GM21423 (cell line): ENCODE measurements around the gene ULK1.

Experiments used
- ATAC-seq: cut with Tn5 transposase; IDR thresholded peaks from one replicate; pipeline ENCODE4 v1.9.1; 2021; ENCODE audit warnings: mild to moderate bottlenecking, moderate library complexity; ENCODE audit not compliant: unreplicated experiment

Gene ULK1

DNA sequence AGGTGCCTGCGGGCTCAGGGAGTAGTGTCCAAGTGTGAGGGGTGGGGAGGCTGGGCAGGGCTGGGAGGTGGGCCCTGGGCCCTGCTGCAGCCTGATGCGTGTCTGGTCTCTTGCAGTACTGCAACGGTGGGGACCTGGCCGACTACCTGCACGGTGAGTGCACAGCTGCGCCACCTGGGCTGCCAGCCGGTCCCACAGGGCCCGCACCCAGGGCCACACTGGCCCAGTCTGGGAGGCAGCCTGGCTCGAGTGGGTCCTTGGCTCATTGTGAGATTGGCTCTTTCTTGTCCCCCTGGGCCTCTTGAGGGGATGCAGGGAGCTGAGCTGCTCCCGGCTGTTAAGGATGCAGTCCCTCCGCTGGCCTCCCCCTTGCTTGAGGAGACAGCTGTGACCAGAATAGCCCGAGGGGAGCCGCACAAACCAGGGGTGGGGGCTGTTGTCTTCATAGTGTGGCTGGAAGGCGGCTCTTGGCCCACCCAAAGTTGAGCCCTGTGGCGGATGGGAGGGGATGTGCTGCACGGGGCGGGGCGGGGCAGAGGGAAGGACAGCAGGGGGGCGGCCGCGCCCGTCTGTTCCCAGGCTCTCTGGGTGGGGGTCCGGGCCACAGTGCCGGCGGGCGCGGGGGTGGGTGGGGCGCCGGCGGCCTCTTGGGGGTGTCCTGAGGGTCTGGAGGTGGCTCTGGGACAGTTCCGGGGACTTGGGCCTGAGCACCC is 13.1 kb downstream of the ULK1 start:
- no peak for ATAC-seq

DNA sequence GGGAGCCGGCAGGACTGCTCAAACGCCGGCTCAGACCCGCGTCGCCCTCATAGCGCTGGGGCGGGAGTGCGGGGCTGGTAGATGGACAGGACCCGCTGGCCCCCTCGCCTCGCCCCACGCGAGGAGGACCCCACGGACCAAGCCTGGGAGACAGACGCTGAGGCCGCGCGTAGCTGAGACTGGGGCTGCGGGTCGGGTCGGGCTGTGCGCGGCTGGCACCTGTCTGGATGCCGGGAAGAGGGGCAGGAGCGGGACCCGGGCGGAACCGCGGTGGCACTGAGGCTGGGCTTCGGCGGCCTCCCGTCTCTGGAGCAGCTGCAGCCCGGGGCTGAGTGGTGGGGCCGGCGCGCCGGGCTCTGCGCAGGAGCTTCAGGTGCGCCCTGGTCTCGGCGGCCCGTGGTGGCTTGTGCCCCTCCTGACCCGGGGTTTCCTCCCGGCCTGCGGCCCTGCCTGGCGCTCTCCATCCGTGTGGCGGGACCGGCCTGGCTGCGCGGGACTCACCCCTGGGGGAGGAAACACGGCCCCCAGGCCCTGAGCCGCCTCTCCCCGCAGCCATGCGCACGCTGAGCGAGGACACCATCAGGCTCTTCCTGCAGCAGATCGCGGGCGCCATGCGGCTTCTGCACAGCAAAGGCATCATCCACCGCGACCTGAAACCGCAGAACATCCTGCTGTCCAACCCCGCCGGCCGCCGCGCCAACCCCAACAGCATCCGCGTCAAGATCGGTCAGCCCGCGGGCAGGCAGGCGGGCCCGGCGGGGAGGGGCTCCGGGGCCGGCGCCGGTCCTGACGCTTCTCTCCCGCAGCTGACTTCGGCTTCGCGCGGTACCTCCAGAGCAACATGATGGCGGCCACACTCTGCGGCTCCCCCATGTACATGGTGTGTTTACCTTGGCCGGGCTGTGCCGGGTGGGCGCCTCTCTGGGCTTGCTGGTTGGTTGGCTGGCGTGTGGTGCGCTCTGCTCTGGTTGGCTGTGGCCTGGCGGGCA is 14.0 kb downstream of the ULK1 start:
- ATAC-seq = no peak

DNA sequence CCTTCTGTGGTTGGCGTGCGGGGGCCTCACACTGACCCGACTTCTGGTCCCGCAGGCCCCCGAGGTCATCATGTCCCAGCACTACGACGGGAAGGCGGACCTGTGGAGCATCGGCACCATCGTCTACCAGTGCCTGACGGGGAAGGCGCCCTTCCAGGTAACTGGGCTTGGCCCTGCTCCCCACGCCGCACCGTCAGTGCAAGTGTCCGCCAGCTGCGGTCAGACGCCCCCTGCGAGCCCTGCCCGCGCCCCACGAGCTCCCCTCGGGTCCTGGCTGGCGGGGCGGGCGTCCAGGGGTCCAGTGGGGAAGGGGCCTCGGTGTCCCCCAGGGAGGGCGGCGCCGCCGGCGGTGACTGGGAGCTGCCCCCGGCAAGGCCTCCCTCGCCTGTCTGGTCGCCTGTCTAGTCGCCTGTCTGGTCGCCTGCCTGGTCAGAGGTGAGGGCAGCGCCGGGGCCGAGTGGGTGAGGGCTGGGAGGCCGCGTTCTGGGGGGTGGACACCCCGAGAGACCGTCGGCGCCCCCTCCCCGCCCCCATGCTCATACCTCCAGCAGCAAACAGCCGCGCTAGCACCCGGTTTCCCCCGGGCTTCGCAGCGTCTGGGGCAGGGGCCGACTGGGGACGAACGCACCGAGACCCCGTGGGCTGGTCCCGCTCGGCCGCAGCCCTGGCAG is 14.8 kb downstream of the ULK1 start:
- ATAC-seq = no peak

DNA sequence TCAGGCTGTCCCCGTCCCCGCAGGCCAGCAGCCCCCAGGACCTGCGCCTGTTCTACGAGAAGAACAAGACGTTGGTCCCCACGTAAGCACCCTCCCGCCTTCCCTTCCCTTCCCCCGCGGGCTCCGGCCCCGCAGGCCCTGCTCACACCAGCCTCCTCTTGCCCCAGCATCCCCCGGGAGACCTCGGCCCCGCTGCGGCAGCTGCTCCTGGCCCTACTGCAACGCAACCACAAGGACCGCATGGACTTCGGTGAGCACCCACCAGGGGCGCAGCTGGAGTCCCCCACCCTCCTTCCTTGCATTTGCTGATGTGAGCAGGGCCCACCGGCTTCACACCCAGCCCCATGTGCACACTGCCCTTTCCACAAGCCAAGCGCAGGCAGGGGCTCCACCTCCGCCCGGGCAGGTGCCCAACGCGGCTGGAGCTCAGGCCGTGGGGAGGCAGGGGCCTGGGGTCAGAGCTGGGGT is 15.4 kb downstream of the ULK1 start:
- no peak for ATAC-seq

DNA sequence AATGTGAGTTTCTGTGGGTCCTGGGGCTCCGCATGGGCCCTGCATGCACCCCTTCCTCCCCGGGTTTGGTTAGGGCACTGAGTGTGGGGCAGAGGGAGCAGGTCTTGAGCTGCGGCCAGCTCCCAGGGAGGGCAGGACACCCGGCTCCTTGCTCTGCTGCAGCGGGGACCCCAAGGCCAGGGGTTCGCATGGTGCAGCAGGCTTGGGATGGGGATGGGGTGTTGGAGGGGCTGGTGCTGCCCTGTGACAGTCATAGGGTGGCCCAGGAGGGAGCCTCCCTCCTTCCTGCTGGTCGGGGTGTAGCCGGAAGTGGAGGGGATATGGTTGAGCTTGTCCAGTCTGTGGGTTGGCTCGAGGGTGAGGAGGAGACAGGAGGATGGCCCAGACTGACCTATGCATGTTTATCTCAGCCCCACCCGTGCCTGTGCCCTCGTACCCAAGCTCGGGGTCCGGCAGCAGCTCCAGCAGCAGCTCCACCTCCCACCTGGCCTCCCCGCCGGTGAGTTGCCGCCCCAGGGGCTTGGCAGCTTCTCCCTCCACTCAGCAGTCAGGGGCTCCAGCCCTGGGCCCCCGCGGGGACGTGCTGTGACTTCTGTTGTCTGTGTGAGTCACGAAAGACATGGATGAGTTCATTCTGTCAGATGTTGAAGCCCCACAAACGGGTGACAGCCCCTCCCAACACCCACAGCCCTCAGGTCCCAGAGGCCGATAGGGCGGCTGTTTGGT is 16.0 kb downstream of the ULK1 start:
- ATAC-seq = no peak

DNA sequence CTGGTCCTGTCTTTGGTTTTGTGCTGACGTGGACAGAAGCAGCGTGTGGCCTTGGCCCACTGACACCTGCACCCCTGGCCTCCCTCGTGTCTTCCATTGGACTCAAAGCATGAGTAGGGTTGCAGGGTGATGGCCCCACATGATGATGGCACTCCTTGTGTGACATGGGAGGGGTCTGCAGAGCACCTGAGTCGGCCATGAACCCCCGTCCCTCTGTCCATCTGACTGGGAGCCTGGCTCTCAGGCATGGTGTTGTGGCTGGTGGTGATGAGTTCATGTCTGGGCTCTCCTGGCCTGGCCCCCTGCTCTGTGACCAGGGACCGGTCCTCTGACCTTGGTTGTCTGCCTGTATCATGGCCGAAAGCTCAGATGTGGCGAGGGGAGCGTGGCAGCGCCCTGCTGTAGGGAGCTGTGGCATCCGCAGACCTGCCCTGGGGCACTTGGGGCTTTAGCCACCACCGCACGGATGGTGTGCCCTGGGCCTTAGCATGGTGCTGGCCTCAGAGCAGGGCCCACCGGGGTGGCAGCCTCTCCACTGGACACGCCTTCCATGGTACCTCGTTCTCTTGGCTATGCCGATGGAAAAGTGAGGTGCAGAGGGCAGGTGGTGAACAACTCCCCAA is 16.7 kb downstream of the ULK1 start:
- ATAC-seq = no peak

DNA sequence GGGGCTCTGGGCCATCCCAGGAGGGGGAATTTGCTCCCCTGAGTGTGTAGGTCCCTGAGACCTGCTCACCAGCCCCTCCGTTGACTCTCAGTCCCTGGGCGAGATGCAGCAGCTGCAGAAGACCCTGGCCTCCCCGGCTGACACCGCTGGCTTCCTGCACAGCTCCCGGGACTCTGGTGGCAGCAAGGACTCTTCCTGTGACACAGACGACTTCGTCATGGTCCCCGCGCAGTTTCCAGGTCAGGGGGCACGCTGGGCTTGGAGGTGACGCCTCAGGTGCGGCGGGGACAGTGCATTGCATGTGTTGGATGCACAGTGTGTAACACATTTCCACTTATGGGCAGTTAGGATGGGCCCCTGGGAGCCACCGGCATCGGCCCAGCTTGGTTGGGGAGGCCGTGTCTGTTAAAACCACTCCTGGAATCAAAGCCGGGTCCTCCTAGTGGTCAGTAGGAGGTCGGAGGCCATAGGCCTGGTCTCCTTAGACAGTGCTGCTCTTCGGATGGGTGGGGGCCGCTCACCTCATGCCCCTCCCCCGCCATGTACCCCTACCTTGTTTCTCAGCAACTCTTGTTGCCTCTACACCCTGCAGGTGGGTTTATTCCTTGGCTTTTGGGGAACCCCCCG is 17.5 kb downstream of the ULK1 start:
- no peak for ATAC-seq

DNA sequence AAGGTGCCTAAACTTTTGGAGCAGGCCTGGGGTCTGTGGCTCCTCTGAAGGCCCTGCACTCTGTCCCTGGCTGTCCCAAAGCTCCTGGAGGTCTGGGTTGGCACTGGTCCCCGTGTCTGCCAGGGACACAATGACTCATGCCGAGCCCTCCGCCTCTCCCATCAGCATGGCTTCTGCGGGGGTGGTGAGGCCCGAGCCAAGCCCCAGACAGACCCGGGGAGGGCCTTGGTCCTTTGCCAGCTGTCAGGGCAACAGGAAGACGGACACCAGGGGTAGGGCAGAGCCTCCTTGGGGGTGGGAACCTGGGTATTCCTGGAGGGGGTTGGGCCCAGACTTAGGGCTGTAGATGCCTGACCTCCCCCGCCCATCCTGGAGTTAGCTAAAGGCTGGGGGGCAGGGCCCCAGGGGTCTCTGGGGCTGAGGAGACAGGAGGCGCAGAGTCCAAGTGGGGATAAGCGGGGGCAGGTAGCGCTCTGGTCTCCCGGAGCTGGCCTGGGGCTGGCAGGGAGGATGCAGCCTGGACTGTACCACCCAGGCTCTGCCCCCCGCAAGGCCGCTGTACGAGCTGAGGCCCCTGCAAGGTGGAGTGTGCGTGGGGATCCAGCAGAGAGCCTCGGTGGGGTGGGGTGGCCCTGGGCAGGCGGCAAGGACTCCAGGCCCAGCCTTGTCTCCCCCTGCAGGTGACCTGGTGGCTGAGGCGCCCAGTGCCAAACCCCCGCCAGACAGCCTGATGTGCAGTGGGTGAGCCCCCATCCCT is 18.3 kb downstream of the ULK1 start:
- no peak for ATAC-seq

DNA sequence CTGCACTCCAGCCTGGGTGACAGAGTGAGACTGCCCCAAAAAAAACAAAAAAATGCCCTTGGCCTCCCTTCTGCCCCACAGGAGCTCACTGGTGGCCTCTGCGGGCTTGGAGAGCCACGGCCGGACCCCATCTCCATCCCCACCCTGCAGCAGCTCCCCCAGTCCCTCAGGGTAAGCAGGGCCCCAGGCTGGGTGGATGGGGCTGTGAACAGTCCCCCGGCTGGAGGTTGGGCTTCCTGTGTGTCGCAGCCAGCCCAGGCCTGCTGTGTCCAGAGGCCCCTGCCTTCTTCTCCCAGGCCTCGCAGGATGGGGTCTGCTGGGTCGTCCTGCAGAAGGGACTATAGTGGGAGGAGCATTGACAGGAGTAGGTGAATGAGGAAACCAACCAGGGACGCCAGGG is 19.2 kb downstream of the ULK1 start:
- ATAC-seq = no peak

DNA sequence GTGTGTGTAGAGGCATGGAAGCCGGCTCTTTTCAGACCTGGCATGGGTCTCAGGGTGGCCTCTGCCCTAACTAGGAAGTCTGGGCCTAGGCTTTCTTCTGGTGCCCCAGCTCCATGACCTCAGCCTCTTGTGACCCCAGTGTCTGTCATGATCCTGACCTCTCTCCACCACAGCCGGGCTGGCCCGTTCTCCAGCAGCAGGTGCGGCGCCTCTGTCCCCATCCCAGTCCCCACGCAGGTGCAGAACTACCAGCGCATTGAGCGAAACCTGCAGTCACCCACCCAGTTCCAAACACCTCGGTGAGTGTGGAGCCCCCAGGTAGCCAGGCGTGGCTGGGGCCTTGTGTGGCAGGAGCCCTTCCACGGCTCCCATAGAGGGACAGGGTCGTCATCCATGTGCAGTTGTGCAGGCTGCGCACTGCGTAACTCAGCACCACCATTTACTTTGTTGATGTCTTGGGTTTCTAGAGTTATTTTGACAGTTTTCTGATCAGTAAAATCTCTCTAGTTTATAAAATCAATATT is 19.8 kb downstream of the ULK1 start:
- ATAC-seq = no peak

DNA sequence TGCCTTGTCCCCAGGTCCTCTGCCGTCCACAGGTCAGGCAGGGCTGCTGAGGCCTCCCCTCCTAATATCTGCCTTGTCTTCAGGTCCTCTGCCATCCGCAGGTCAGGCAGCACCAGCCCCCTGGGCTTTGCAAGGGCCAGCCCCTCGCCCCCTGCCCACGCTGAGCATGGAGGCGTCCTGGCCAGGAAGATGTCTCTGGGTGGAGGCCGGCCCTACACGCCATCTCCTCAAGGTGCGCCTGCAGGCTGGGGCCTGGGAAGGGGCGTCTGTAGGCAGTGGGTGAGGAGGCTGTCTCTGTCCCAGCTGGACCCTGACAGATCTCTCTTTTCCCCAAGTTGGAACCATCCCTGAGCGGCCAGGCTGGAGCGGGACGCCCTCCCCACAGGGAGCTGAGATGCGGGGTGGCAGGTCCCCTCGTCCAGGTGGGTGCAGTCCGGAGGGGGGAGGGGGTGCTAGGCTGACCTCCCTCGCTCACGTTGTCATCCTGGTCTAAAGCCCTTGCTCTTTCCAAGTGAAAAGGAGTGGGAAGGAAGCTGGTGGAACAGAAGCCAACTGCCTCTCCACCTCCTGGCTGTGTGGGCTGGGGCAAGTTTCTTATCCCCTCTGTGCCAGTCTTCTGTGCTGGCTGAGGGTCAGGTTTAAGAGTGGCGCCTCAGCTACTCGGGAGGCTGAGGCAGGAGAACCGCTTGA is 20.7 kb downstream of the ULK1 start:
- ATAC-seq = no peak

DNA sequence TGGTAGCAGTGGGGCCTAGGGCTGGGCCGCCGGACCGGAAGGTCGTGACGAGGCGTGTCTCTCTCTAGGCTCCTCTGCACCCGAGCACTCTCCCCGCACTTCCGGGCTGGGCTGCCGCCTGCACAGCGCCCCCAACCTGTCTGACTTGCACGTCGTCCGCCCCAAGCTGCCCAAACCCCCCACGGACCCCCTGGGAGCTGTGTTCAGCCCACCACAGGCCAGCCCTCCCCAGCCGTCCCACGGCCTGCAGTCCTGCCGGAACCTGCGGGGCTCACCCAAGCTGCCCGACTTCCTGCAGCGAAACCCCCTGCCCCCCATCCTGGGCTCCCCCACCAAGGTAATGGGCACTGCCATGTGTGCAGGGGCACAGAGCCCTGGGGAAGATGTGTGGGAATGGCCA is 21.4 kb downstream of the ULK1 start:
- no peak for ATAC-seq

DNA sequence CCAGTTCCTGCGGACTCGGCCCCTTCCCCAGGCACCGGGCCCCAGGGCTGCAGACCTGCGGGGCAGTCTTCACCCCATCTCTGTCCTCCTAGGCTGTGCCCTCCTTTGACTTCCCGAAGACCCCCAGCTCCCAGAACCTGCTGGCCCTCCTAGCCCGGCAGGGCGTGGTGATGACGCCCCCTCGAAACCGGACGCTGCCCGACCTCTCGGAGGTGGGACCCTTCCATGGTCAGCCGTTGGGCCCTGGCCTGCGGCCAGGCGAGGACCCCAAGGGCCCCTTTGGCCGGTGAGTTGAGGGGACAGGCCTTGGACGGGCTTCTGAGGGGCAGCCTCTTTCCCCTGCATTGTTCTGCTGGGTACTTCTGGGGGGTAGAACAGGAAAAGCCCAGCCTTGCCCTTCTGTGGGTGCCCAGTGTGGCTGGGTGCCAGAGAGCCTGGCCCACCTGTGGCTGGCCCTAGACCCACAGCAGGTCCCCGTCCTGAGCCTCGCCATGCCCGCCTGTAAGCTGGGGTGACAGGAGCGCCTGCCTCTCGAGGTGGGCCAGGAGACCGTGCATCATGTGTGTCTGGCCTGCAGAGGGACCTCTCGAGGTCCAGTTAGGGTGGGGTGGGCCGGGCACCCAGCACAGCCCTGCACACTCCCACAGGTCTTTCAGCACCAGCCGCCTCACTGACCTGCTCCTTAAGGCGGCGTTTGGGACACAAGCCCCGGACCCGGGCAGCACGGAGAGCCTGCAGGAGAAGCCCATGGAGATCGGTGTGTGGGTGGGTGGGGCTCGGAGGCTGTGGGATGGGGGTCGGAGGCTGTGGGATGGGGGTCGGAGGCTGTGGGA is 22.1 kb downstream of the ULK1 start:
- ATAC-seq = no peak

DNA sequence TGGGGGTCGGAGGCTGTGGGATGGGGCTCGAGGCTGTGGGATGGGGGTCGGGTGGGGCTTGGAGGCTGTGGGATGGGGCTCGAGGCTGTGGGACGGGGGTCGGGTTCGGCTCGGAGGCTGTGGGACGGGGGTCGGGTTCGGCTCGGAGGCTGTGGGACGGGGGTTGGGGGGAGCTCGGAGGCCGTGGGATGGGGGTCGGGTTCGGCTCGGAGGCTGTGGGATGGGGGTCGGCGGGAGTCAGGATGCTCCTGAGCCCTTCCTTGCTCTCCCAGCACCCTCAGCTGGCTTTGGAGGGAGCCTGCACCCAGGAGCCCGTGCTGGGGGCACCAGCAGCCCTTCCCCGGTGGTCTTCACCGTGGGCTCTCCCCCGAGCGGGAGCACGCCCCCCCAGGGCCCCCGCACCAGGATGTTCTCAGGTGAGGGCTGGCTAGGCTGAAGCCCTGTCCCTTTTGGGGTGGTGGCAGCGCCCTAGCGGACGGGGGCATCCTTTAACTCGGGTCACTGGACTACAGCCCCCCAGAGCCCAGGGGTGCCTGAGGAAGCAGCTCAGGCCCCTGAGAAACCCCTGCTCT is 22.8 kb downstream of the ULK1 start:
- no peak for ATAC-seq

DNA sequence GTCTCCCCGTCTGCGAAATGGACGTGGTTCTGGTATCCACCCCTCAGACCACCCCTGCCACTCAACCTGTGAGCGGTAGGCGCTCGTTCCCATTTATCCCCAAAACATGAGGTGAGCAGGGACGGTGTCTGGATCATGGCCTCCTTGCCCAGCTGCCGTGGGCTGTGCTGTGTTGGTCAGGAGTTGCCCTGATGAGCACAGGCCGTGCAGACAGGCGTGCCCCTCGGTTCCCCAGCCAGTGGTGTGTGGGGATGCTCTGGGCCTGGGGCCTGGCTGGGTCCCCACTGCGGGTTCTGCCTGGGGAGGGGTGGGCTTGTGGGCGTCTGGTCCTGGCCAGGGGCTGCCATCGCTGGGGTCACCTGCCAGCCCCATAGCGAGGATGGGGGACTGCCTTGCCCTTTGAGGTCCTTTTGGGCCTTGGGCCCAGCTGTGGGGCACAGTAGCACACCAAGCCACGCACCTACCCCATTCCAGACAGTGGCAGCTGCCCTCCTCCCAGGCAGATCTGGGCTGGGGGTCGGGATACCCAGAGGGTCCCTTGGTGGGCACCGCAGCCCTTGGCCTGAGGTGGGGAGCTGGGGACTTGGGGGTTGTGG is 23.4 kb downstream of the ULK1 start:
- ATAC-seq = no peak

DNA sequence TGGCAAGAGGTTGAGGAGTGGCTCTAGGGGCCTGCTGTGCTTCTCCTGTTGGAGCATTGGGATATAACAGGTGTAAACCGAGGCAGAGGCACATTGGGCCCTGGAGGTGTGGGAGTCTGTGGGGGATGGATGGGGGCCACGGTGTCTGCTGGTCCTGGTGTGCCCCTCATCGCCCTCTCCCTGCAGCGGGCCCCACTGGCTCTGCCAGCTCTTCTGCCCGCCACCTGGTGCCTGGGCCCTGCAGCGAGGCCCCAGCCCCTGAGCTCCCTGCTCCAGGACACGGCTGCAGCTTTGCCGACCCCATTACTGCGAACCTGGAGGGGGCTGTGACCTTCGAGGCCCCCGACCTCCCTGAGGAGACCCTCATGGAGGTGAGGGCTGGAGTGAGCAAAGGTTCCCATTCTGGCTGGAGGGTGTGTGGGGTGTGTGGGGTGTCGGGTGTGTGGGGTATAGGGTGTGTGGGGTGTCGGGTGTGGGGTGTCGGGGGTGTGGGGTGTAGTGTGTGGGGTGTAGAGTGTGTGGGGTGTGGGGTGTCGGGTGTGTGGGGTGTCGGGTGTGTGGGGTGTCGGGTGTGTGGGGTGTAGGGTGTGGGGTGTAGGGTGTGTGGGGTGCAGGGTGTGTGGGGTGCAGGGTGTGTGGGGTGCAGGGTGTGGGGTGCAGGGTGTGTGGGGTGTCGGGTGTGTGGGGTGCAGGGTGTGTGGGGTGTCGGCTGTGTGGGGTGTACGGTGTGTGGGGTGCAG is 24.1 kb downstream of the ULK1 start:
- no peak for ATAC-seq
